HPDE6-E6E7 (cell line): ENCODE data around the gene PTRHD1.
A peak's percentile ranks its signal among the peaks of the same experiment; 100 is the strongest.

Experiments used
- DNase-seq: peaks from one replicate; pipeline ENCODE4 v3.0.0; 2011; ENCODE audit warnings: missing footprints; ENCODE audit errors: extremely low spot score

PTRHD1 gene

DNA sequence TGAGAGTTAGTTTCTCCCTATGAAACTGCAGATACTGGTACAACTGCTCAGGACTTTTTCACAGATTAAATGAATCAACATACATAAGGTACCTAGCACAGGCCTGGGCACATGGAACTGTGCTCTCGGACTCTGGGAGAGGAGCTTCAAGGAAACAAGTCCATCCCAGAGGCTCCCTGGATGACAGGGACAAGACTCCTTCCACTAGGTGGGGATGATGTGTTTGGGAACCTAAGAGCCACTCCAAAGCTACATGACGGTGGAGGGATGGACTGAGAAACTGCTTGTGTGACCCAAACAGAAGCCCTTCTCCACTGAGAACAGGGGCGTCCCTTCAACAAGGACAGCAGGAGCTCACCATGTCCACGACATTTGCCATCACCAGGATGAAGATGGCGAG, 37.2 kb upstream of the PTRHD1 start:
- no peak for DNase-seq

DNA sequence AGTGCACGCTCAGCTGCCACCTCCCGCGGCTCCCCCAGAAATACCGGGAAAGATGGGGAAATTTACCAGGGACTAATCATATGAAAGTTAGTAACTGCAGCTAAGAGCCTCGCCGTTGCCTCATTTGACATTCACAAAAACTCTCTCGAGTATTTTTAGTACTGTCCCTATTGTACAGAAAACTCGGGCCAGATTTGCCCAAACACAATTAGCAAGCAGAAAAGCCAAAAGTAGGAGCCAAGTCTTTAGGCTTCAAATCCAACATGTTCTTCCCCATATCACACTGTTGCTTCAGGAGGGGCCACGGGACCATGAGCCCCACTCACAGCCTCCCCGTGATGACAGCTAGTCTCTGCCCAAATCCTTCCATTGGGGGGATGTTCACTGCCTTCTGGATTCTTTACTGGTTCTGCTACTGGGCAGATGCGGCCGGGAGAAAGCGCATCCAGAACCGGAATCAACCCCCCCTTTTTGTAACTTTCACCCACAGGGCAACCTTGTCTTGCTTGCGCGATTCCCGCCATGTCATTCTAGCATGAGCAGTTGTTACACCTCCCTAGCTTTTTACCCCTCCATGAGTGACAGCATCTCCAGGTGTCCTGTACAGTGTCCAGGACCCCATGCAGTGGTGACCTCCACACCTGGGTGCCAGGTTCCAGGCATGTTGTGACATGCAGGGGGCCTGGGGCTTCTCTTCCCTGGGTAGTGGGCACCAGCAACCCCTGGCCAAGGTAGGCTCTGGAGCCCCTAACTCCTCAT, 35.2 kb upstream of the PTRHD1 start:
- DNase-seq, result no peak

GRCh38 chr2:24827321-24828237, 34.4 kb upstream of the PTRHD1 start:
- DNase-seq, result peak; percentile 82

DNA sequence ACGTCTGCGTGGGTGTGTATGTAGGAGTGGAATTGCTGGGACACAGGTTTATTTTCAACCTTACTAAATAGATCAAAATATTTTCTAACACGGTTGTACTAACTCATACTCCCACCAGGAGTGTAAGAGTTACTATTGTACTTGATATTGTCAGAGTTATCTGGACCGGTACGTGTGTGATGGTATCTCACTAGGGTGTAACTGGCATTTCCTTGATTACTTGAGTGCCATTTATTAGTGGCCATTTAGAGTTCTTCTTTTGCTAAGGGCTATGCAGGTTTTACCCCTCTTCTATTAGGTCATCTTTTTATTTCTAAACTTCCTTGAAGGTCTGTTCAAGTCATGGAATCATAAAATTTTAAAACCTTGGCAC, 33.6 kb upstream of the PTRHD1 start:
- DNase-seq, result no peak

- DNase-seq, result no peak
Measured at GRCh38 chr2:24825883-24826772, 32.9 kb upstream of the PTRHD1 start.

DNA sequence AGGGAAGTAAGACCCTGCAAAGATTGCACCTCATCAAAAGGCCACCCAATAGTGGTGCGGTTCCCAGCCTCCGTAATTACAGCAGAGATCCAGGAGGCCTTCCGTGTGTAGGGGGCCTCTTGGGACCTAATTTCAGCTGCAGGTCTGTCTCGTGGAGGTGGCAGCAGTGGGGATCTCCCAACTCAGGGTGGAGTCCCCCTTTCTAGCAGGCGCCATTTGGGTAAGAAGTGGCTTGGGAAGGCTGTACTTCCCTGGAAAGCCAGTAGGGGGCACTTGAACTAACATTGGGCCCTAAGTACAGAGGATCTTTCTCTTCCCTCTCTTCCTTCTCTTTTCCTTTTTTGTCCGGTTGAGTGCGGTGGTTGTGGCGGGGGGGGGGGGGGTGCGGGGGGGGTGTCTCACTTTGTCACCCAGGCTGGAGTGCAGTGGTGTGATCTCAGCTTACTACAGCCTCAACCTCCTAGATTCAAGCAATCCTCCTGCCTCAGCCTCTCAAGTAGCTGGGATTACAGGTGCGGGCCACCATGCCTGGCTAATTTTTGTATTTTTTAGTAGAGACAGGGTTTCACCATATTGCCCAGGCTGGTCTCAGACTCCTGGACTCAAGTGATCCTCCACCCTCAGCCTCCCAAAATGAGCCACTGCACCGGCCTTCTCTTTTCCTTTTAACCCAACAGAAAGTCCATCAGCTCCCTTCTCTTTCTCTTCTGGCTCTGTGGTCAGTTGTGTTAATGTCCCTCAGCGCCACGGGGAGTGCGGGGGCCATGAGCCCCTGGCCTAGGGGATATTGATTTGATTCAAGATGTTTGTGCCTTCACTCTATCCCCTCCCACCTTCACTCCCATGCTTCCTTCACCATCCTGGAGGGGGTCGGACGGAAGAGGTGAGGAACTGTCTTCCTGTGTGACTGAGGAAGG, 32.0 kb upstream of the PTRHD1 start:
- DNase-seq, result no peak

GRCh38 chr2:24824071-24824588, 30.9 kb upstream of the PTRHD1 start:
- no peak for DNase-seq

- DNase-seq, result no peak
Measured at GRCh38 chr2:24822049-24822706, 29.0 kb upstream of the PTRHD1 start.

DNA sequence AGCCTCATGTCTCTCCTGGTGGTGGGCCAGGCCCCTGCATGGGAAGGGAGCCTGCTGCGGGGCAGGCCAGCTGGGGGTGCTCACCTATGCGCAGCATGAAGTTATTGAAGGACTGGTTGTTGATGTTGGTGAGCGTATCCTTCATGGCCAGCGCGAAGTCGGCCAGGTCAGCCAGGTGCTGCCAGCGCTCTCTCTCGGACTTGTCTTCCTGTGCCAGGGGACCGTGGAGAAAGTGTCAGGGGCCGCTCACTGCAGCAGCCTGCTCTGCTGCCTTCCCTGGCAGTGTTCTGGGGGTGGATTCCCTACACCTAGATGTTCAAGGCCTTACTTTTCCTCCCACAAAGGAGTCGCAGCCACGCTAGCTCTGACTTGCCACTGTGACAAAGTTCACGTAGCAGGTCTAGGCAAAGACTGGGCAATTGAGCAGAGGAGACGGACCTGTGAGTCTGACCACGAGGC, 28.3 kb upstream of the PTRHD1 start:
- no peak for DNase-seq

GRCh38 chr2:24820598-24821432, 27.6 kb upstream of the PTRHD1 start:
- DNase-seq, result no peak

- no peak for DNase-seq
Measured at GRCh38 chr2:24820175-24820513, 27.0 kb upstream of the PTRHD1 start.

DNA sequence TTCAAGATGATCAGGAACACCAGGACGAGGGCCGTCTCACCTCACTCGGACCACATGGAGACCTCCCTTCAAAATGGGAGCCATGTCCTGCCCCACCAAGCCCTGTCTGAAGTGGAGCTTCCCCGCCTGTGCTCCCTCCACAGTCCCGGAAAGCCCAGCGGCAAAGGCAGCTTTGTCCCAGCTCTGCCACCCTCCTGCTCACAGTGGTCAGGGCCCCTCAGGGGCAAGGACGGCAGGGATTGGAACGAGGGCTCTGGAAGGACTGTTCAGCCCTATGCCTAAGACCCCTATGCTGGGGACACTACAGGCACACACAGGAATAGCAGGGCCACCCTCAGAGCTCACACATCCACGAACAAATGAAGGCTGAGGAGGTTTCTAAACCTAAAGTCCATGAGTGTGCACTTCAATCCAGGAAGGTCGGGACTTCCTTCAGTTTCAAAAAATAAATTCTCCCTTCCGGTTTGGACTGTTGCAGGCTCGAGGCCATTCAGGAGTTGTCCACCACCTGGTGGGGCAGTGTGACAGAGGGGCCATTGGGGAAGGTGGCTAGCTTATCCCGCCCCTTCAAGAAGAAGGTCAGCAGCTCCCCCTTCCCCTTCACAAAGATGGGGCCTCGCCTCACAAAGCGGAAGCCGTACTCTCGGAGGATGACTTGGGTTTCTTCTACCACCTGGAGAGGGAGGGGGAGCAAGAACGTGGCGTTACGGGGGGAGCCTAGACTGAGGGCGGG, 26.4 kb upstream of the PTRHD1 start:
- DNase-seq, result no peak

- no peak for DNase-seq
Measured at GRCh38 chr2:24818721-24819167, 25.6 kb upstream of the PTRHD1 start.

GRCh38 chr2:24816884-24817283, 23.7 kb upstream of the PTRHD1 start:
- peak; percentile 19 for DNase-seq

GRCh38 chr2:24816404-24816803, 23.2 kb upstream of the PTRHD1 start:
- DNase-seq, result no peak

- no peak for DNase-seq
Measured at GRCh38 chr2:24815171-24815570, 22.0 kb upstream of the PTRHD1 start.

- no peak for DNase-seq
Measured at GRCh38 chr2:24814516-24814915, 21.3 kb upstream of the PTRHD1 start.

DNA sequence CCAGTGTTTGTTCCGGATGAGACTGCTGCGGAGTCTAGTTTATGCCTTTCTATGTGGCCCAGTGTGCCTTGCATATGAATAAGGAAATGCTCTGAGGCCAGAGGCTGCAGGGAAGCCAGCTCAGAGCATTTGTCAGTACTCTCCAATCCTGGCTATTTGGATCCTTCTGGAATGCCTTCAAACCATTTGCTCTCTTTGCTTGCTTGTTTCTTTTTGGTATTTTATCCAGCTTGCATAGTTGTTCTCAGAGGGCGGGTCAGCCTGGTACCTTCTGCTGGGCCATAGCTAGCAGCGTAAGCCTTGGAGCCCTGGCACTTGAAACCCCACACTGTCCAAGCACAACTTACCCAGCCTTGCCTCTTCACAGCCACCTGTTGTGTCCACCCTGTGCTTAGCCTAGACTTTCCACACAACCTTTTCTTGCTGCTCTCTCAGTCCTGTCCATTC, 20.5 kb upstream of the PTRHD1 start:
- DNase-seq, result no peak
